ENCODE results near the gene GNPAT. TPM values are rescaled to one million over a fixed set of nuclear protein-coding genes. Genes with fewer than 3 reads are reported as not detected.

GNPAT gene
- total and polyA plus RNA-seq, 2 of the 8 experiments (the other 6 are each of a cell fraction or from before 2014, with no cell fraction given): 22.9 to 47.4 TPM

DNA sequence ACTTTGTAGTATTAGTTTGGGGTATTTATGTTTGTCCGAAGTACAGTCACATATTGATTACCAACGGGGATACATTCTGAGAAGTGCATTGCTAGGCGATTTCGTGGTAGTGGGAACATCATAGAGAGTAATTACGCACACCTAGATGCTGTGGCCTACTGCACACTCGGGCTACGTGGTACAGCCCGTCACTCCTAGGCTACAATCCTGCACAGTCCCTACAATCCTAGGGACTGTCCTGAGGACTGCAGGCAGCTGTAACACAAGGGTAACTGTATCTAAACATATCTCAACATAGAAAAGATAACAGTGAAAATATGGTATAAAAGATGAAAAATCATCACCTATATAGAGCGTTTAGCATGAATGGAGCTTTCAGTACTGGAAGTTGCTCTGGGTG, 78.1 kb downstream of the GNPAT start (continued):
- TF ChIP-seq CBX5 (IDR thresholded peaks at IDR 0.05; ENCODE audit: low read depth, low read length): no peak
